PC-9 (cell line): Measurements from ENCODE around the gene RORB.

Experiments used
- CTCF ChIP-seq: fragments of 200-600 bp; sonication (generic); conservative IDR thresholded peaks from 2 replicates; pipeline ENCODE4 v1.6.1; 2017; ENCODE audit warnings: mixed run types, antibody characterized with exemption, mild to moderate bottlenecking, moderate library complexity
- EZH2 ChIP-seq: fragments of 200-600 bp; sonication (generic); IDR thresholded peaks from 2 replicates; pipeline ENCODE4 v1.8.0; 2017; ENCODE audit warnings: antibody characterized with exemption, low read depth

DNA sequence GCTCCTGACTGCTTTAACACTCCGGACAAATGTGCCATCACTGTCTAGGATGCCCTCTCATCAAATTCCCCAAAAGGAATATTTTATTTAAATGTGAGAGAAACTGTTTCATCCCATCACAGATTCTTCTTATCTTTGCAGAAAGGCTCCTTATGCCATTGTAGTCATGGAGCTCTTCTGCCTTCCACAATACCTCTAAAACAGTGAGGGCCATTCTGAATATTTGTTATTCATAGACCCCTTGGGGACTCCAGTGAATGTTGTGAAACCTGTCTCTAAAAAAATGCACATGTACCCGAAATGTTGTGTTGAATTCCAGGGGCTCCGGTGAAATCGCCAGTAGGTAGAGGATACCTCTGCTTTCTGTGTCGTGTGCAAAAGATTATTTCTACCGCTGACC is 176.9 kb downstream of the RORB start:
- TF ChIP-seq CTCF (no peak), EZH2 (no peak)
